SHP77 (cell line): Measurements from ENCODE around the gene OTOS.

Experiments used
- DNase-seq, 2 experiments: peaks; one replicate each; lab custom pipeline; 2025; lab: John Stamatoyannopoulos, UW

OTOS gene

DNA sequence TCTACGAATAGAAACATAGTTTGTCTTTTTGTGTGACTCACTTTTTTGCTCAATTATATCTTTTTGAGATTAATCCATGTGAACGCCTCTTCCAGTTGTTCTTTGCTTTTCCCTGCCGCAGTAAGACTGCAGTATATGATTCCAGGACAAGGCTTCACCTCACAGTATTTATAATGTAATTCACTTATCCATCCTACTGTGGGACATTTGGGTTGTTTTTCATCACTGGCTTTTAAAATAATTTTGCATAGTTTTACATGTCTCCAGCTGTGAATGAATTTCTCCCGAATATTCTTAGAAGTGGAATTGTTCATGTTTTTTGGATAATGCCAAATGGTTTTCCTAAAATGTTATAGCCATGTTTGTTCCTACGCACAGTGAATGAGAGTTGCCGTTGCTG lies 26.2 kb downstream of the OTOS start:
- no peak for DNase-seq

GRCh38 chr2:240112914-240113690 lies 27.4 kb downstream of the OTOS start:
- no peak for DNase-seq

DNA sequence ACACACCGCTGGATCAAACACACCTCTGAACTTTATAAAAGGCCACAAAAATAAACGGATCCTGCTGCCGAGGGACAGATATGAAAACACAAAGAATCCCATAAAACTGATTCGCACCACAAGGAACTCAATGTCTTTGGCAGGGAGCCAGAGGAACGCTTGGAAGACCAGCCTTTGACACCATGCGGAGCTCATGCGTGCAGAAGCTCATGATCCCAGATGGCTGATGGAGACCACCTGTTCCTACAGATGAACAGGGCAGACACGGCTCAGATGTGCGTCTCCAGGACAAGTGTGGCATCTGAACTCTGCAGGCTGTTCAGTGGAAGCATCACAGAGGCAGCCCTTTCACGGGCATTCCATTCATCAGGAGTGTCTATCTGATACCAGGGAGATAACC lies 29.2 kb downstream of the OTOS start:
- DNase-seq = no peak

- DNase-seq = no peak
Observed at GRCh38 chr2:240109386-240109785, 31.1 kb downstream of the OTOS start.

DNA sequence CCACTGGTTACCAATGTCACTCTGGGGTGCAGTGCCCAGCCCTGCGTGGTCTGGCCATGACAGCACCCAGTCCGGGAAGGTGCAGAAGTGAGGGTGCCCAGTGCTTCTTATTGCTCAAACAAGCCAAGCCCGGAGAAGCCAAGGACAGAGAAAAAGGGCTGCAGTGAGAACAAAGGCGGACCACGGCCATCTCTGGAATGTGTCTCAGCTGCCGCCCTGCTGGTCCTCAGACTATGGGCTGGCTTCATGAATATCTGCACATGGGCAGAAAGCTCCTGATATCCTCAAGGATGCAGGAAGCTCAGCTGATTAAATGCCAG lies 33.0 kb downstream of the OTOS start:
- no peak for DNase-seq

DNA sequence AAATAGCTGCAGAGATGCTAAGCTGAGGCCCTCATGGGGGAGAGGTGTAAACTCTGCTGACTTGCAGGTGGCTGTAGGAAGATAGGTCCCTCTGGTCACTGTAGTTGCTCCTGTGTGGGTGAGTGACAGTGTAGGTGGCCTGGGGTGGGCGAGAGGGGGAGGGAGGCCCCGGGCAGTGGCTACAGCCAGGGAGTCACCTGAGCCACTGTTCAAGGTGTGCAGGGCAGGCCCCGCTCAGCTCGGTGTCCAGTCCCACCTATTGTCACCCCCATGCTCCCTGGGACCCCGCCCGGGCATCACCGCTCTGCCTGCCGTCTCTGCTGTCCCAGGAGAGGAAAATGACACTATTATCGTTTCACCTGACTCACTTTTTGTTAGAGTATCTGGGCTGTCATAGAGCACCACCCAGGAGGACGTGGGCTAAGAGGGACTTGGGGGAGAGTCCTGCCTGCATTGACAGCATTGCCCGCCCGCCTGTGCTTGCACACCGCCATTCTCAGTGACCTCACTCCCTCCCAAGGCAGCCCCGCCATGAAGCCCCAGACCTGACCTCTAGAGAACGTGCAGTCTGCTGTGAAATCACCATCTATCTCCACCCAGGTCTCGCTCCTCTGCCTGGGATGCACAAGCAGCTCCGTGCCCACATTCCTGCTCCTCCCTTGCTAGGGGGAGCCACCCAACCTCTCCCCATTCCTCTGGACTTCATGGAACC lies 33.5 kb downstream of the OTOS start:
- no peak for DNase-seq

- DNase-seq = no peak
Observed at GRCh38 chr2:240105982-240106381, 34.5 kb downstream of the OTOS start.

DNA sequence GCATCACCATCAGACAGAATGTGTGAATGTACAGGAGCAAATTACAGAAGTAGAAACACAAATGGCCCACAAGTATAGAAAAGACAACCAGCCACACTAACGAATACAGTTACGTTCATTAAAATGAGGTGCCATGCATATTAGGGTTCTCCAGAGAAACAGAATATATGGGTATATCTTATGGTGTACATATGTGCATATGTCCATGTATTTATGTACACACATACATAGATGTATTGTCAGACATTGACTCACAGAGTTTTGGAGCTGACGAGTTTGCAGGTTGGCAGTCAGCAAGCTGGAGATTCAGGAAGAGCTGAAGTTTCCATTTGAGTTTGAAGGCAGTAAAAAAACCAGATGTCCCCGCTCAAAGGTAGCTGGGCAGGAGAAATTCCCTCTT lies 37.3 kb downstream of the OTOS start:
- no peak for DNase-seq

DNA sequence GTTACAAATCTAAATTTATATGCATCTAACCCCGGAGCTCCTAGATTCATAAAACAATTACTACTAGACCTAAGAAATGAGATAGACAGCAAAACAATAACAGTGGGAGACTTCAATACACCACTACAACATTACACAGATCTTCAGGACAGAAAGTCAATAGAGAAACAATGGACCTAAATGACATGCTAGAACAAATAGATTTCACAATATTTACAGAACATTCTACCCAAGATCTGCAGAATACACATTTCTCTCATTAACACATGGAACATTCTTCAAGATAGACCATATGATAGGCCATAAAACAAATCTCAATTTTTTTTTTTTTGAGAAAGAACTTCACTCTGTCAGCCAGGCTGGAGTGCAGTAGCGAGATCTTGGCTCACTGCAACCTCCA lies 42.1 kb downstream of the OTOS start:
- no peak for DNase-seq

DNA sequence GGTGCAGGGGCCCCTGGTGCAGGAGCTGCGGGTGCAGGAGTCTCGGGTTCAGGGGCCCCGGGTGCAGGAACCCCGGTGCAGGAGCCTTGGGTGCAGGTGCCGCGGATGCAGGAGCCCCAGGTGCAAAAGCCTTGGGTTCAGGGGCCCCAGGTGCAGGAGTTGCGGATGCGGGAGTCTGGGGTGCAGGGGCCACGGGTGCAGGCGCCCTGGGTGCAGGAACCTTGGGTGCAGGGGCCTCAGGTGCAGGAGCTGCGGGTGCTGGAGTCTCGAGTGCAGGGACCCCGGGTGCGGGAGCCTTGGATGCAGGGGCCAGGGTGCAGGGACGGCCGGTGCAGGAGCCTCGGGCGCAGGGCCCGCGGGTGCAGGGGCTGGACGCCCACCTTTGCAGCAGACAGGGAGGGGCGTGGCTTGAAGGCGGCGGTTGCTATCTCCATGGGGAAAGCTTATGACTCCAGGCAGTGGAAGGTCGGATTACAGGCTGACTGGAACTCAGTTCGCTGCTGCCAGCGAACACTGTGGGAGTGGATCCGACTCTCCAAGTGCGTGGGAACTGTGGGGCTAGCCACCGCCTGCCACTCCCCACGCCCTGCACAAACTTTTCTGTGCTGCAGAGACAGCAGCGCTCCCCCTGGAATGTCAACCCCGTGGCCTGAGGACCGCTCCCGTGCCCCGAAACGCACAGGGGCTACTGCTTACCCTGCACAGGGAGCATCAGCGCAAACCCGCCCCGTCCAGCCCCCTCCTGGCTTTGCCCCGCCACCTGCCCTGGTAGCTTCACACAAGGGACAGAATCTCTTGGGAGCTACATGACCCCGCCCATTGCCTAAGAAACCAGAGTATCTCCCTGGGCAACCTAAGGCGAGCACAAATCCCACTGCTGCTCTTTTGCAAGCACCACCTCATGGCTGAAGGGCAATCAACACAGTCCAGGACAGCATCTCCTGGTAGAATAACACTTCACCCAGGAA lies 44.6 kb downstream of the OTOS start:
- DNase-seq = no peak

DNA sequence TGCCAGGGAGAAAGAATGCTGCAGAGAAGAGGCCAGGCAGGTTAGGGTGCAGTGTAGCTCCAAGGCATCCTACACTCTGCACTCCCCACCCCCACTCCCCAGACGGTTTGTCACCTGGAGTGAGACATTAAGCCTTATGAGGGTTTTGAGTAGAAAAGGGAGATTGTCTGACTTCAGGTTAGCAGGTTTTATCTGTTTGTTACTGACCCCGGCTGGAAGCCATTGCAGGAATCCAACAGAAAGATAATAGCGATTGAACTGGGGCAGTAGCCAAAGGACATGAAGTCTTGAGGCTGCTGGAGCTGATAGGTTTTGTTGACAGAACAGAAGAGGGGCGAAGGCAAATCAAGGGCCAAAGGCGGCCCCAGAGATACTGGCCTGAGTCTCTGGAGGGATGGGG lies 51.2 kb downstream of the OTOS start:
- no peak for DNase-seq
